ENCODE measurements around the gene MACROD2. TPM values are rescaled to one million over a fixed set of nuclear protein-coding genes. Genes with fewer than 3 reads are reported as not detected.
"Not testable (repeated sequence)": the region's sequence is repeated elsewhere in the genome, so short reads cannot be mapped to it uniquely, and the experiment has no call there.

Gene MACROD2
- total RNA-seq, 2 donors from 2014 or later, result not detected

DNA sequence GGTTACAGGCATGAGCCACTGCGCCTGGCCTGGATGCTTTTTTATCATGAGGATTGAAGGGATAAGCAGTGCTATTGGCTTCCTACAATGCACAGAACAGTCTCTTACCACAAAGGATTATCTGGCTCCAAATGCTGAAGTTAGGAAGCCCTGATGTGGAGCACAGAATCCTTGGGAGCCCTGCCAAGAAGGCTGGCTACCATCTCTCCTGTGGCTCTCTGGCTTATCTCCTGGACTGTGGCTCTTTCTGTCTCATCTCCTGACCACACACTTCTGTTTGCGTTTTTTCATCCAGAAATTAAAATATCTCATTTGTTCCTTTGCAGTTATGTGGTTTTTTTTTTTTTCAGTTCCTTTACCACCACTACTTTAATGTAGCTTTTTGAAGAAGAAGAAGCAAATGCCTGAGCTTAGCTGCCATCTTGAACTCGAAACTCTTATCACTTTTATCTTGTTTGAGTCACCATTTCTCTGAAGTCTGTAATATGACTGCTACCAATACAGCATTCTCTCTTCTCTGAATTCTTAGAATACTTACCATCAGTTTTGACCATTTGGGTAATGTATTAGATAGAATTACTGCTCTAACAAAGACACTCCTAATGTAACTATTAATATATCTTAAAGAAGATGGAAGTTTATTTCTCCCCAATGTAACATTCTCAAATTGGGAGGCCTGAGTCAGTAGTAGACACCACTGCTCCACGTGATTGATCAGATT is 1533.2 kb downstream of the MACROD2 start:
- Mint-ChIP-seq H3K9me3 (peaks cover 6 to 9% of the 10 kb centered on the region in 2 donors), H3K36me3 (ENCODE audit: insufficient read depth in 2 of 2) (no peaks in the 10 kb centered on the region), H3K4me3 (no peak overlapping the region), H3K27me3 (ENCODE audit: low read depth) (no peaks in the 10 kb centered on the region), H3K27ac (no peak overlapping the region), H3K4me1 (ENCODE audit: low read depth) (no peaks in the 10 kb centered on the region)
- DNase-seq (no peak), ATAC-seq (replicated peaks in 1 of 2) (no peak)

DNA sequence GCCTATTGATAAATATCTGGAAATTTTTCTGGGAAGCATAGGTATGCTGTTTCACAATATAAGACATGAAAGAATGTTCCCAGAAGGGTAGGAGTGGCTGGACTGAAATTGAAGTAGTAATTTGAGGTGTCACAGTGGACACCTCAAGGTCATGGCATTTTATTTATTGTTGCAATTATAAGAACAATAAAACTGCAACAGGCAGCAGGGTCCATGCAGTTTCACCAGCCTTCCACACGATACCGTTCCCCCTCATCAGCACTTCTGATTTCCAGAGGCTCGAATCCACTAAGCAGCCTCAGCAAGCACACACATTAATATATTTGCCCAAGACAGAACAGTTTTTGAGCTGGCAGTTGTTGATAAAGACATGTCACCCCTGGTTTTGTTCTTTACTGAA is 1540.5 kb downstream of the MACROD2 start:
- no peaks in the 10 kb centered on the region for H3K27me3 Mint-ChIP-seq (ENCODE audit: low read depth)
- DNase-seq (no peak), ATAC-seq (replicated peaks in 1 of 2) (no peak)
- H3K4me1 Mint-ChIP-seq (ENCODE audit: low read depth), result no peaks in the 10 kb centered on the region
- peaks cover 10 to 14% of the 10 kb centered on the region in 2 donors for H3K9me3 Mint-ChIP-seq
- H3K27ac Mint-ChIP-seq, result no peak overlapping the region
- H3K4me3 Mint-ChIP-seq, result no peak overlapping the region
- H3K36me3 Mint-ChIP-seq (ENCODE audit: insufficient read depth in 2 of 2), result no peaks in the 10 kb centered on the region

DNA sequence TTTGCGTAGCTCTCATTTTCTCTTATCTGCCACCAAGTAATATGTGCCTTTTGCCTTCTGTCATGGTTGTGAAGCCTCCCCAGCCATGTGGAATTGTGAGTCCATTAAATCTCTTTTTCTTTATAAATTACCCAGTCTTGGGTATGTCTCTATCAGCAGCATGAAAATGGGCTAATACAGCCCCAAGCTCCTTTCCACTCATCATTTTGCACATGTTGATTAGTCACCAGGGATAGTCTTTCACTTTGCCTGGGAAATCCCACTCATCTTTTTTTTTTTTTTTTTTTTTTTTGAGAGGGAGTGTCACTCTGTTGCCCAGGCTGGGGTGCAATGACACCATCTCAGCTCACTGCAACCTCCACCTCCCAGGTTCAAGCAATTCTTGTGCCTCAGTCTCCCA is 1541.9 kb downstream of the MACROD2 start:
- not testable (repeated sequence) for H3K27ac Mint-ChIP-seq; H3K27me3 Mint-ChIP-seq (ENCODE audit: low read depth); H3K4me1 Mint-ChIP-seq (ENCODE audit: low read depth); H3K36me3 Mint-ChIP-seq (ENCODE audit: insufficient read depth in 2 of 2); DNase-seq; H3K4me3 Mint-ChIP-seq; ATAC-seq (replicated peaks in 1 of 2)
- peaks cover 12 to 14% of the 10 kb centered on the region in 2 donors for H3K9me3 Mint-ChIP-seq

DNA sequence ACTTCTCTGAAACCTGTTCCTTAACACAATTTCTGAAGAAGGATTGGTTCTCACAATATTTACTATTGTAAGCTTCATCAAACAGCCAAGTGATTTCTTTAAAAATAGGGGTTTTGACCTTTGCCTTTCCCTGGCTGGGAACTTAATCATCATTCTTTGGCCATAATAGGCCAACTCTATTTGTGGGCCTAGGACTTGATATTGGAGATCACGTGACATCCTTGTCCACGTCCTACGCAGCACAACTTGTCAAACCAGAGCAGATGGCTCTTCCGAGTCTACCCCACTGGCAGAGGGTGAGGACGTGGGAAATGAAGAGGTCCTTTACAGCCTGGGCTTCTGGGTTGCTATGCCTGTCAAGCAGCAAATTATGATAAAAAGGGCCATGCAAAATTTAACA is 1547.3 kb downstream of the MACROD2 start:
- Mint-ChIP-seq H3K9me3 (peaks cover 17 to 22% of the 10 kb centered on the region in 2 donors), H3K4me3 (no peak overlapping the region), H3K4me1 (ENCODE audit: low read depth) (no peaks in the 10 kb centered on the region), H3K27ac (no peak overlapping the region), H3K36me3 (ENCODE audit: insufficient read depth in 2 of 2) (no peaks in the 10 kb centered on the region), H3K27me3 (ENCODE audit: low read depth) (no peaks in the 10 kb centered on the region)
- ATAC-seq (replicated peaks in 1 of 2) (no peak), DNase-seq (no peak)

DNA sequence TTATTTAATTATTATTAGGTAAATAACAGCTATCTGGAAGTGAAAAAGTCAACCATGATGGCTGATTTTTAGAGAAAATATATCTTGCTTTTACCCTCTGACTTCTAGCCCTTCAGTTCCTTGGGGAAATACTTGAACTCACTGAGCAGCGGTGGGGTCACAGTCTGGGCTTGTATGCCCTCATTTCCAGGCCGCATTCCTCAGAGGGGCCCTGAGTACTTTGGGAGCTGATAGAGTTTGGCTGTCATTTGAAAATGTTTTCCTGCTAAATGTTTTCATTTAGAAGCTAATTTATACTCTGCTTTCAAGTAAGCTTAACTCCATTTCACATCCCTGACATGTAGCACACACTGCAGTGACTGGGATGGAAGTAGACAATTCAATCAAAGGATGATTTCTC is 1549.4 kb downstream of the MACROD2 start:
- Mint-ChIP-seq H3K27me3 (ENCODE audit: low read depth) (no peaks in the 10 kb centered on the region), H3K9me3 (peaks cover 14 to 24% of the 10 kb centered on the region in 2 donors), H3K36me3 (ENCODE audit: insufficient read depth in 2 of 2) (peaks cover 0 to 1% of the 10 kb centered on the region in 2 donors), H3K27ac (no peak overlapping the region), H3K4me3 (no peak overlapping the region), H3K4me1 (ENCODE audit: low read depth) (no peaks in the 10 kb centered on the region)
- DNase-seq (no peak), ATAC-seq (replicated peaks in 1 of 2) (no peak)

DNA sequence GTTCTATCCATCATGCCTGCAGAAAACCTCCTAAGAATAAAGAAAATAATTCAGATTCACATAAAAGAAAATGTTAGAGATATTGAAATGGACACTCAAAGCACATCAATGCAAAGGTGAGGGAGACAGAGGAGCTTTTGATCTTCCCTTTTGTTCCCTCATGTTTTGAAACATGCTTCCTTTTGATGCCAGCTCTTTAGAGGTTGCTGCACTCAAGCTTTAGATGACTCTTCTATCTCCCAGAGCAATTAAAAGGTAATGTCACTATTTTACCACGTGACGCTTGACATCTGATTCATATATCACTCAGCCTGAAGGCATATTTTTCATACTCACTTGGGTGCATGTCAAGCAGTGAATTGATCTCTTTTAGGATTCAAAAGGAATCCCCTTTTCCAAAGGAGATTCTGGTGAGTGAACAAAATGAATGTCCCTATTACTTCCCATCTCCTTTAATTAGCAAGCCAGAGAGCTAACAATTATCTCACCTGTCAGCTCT is 1551.3 kb downstream of the MACROD2 start:
- Mint-ChIP-seq H3K36me3 (ENCODE audit: insufficient read depth in 2 of 2) (peaks cover 0 to 1% of the 10 kb centered on the region in 2 donors), H3K27me3 (ENCODE audit: low read depth) (no peaks in the 10 kb centered on the region), H3K9me3 (peaks cover 7 to 19% of the 10 kb centered on the region in 2 donors), H3K27ac (no peak overlapping the region), H3K4me1 (ENCODE audit: low read depth) (no peaks in the 10 kb centered on the region), H3K4me3 (no peak overlapping the region)
- ATAC-seq (replicated peaks in 1 of 2), result no peak
- no peak for DNase-seq

DNA sequence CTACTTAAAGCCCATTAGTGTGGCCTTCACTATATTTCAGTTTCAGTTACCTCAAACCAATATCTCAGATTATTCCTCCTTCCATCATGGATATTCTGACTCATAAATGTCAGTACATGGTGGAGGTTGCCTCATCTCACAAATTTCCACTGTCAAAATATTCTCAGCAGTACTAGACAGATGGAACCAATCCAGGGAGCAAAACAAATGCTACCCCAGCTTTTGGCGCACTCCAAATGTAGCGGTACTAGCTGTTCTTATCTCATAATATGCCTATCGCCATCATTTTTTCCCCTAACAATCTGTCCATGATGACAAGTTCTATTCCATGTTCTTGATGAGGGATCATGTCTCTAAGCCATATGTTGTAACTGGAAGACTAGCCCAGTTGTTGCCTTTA is 1551.8 kb downstream of the MACROD2 start:
- H3K4me3 Mint-ChIP-seq, result no peak overlapping the region
- no peak overlapping the region for H3K27ac Mint-ChIP-seq
- ATAC-seq (replicated peaks in 1 of 2) (no peak), DNase-seq (no peak)
- H3K4me1 Mint-ChIP-seq (ENCODE audit: low read depth), result no peaks in the 10 kb centered on the region
- H3K27me3 Mint-ChIP-seq (ENCODE audit: low read depth), result no peaks in the 10 kb centered on the region
- peaks cover 0 to 1% of the 10 kb centered on the region in 2 donors for H3K36me3 Mint-ChIP-seq (ENCODE audit: insufficient read depth in 2 of 2)
- H3K9me3 Mint-ChIP-seq, result peaks cover 7 to 18% of the 10 kb centered on the region in 2 donors

DNA sequence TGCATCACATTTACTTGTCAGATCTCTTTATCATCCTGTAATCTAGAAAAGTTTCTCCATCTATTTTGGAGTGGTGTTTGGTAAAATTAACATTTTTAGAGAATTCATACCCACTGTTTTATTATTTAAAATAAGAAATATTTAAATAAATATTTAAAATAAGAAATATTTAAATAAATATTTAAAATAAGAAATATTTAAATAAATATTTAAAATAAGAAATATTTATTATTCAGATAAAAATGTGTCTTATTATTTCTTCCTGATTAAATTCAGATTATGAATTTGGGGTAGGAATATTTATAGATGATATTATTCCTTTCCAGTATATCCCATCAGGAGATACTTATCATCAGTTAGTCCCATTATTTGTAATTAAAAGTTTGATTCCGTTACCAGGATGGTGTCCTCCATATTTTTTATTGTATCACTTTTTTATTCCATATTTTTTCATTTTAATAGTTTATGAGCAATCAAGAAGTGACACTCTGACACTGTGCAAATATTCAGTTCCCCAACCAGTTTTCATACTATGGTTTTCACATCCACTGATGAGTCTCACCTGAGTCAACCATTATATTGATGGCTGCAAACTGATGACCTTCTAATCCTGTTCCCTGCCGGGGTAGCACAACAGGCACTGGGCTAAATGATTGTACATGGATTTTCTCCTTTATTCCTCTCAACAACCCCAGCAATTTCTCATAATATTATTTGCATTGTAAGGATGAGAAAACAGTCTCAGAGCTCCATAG is 1555.0 kb downstream of the MACROD2 start:
- H3K4me1 Mint-ChIP-seq (ENCODE audit: low read depth), result no peaks in the 10 kb centered on the region
- ATAC-seq (replicated peaks in 1 of 2), result no peak
- no peak overlapping the region for H3K4me3 Mint-ChIP-seq
- peaks cover 1 to 3% of the 10 kb centered on the region in 2 donors for H3K36me3 Mint-ChIP-seq (ENCODE audit: insufficient read depth in 2 of 2)
- H3K9me3 Mint-ChIP-seq, result peaks cover 15 to 32% of the 10 kb centered on the region in 2 donors
- no peak for DNase-seq
- H3K27me3 Mint-ChIP-seq (ENCODE audit: low read depth), result no peaks in the 10 kb centered on the region
- H3K27ac Mint-ChIP-seq, result no peak overlapping the region

DNA sequence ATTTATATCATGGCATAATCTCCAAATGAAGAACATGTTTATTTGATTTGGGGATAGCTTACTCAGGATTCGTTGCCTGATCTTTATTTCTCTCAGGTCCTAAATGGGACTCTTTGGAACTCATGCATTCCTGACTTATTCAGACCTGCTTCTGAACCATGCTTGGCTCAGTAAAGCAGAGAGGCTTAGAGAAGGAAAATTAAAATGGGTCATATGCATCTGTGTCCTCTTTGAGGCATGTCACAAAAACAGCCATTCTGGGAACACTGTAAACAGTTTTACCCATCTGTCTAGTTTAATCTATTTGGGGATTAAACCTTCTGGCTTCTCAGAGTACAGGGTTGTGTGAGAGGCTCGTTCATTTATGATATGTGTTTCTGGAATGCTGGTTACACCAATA is 1560.6 kb downstream of the MACROD2 start:
- peaks cover 1 to 2% of the 10 kb centered on the region in 2 donors for H3K36me3 Mint-ChIP-seq (ENCODE audit: insufficient read depth in 2 of 2)
- ATAC-seq (replicated peaks in 1 of 2), result no peak
- no peak for DNase-seq
- no peak overlapping the region for H3K27ac Mint-ChIP-seq
- H3K4me3 Mint-ChIP-seq, result no peak overlapping the region
- H3K9me3 Mint-ChIP-seq, result peaks cover 7 to 19% of the 10 kb centered on the region in 2 donors
- H3K4me1 Mint-ChIP-seq (ENCODE audit: low read depth), result no peaks in the 10 kb centered on the region
- H3K27me3 Mint-ChIP-seq (ENCODE audit: low read depth), result no peaks in the 10 kb centered on the region

DNA sequence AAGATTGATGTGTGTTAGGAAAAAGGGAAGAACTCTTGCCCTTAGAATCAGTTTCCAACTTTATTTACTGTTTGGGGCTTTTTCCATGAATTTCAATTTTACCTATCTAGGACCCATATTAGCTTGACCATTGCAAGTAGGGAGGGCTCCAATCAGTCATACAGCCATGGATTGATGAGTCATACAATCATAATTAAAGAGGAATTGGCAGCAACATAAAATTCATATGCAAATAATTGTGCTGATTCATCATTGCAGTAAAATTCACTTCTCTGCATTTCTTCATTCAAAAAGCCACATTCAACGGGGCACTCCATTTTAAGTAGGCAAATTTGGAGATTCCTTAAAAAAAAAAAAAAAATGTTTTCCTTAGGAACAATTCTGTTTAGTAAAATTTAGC is 1561.6 kb downstream of the MACROD2 start:
- H3K27me3 Mint-ChIP-seq (ENCODE audit: low read depth), result no peaks in the 10 kb centered on the region
- H3K27ac Mint-ChIP-seq, result no peak overlapping the region
- DNase-seq (no peak), ATAC-seq (replicated peaks in 1 of 2) (no peak)
- no peak overlapping the region for H3K4me3 Mint-ChIP-seq
- H3K9me3 Mint-ChIP-seq, result peaks cover 9 to 19% of the 10 kb centered on the region in 2 donors
- H3K4me1 Mint-ChIP-seq (ENCODE audit: low read depth), result no peaks in the 10 kb centered on the region
- H3K36me3 Mint-ChIP-seq (ENCODE audit: insufficient read depth in 2 of 2), result peaks cover 1 to 2% of the 10 kb centered on the region in 2 donors

DNA sequence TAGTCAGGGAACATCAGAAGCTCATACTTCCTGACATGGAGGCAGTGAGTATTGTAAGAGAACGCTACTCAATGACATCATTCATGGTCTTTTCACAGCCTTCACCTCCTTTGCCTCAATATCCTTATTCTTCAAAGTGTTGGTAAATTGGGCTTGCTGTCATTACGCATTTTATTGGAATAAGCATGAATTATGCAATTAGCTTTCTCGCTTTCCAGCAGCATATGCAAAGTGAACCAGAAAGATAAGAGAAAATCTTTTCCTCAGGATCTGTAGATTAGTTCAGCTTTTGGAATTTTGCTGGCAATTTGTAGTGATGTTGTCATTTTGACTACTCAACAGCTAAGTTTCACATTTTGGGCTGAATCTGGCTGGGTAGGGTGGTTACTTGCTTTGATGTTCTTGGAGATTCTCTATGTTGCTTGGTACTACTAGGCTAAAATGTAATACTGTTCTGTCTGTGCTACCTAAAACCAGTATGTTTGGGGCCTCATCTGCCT is 1565.8 kb downstream of the MACROD2 start:
- no peak for ATAC-seq (replicated peaks in 1 of 2)
- H3K36me3 Mint-ChIP-seq (ENCODE audit: insufficient read depth in 2 of 2), result no peaks in the 10 kb centered on the region
- no peak overlapping the region for H3K4me3 Mint-ChIP-seq
- H3K4me1 Mint-ChIP-seq (ENCODE audit: low read depth), result no peaks in the 10 kb centered on the region
- no peaks in the 10 kb centered on the region for H3K27me3 Mint-ChIP-seq (ENCODE audit: low read depth)
- peaks cover 4 to 7% of the 10 kb centered on the region in 2 donors for H3K9me3 Mint-ChIP-seq
- no peak for DNase-seq
- no peak overlapping the region for H3K27ac Mint-ChIP-seq

DNA sequence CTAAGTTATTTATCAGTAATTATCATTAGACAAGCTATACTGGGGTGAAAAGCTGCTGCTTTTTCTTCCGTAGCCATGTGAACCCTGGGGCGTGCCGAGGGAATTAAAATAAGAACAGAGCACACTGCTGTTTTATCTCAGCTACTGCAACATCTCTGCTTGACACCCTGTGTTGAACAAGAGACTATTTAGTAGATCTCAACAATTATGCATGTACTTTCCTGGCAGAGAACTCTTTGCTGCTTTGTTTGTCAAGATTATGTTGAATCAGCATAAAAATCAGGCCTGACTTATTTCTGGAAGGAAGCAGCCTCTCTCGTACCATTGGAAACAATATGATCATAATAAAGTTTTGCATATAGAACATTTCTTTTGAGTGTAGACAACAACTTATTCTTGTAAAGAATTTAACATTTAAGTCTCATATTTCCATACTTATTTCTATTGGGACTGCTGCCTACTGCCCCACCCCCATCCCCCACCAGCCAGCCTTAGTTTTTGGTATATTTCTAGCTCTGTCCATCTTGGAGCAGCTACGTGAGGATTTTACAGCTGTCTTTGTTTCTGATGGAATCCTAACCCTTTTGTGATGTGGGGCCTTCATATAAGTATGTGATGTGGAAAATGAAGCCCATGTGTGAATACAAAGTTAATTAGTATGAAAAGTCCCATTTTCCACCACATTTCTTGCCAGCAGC is 1566.5 kb downstream of the MACROD2 start:
- Mint-ChIP-seq H3K27me3 (ENCODE audit: low read depth) (no peaks in the 10 kb centered on the region), H3K27ac (no peak overlapping the region), H3K4me1 (ENCODE audit: low read depth) (no peaks in the 10 kb centered on the region), H3K4me3 (no peak overlapping the region), H3K9me3 (peaks cover 4 to 7% of the 10 kb centered on the region in 2 donors), H3K36me3 (ENCODE audit: insufficient read depth in 2 of 2) (no peaks in the 10 kb centered on the region)
- ATAC-seq (replicated peaks in 1 of 2), result no peak
- no peak for DNase-seq

DNA sequence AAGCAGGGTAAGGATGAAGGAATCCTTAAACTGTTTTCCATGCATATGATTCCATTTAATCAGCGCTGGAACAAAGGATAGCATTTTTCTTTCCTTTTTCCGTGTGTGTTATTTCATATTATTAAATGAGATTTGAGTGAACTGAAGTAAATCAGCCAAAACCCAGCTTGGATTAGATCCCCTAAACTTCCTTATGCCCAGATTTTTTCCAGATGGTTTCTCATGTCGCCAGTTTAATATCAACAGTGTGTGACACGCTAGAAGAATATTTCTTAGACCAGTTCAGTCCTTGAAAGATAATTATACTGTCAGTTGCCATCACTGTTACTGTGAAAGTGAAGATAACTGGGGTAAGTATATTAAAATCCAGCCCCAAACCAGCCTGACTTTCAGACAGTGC is 1568.5 kb downstream of the MACROD2 start:
- no peak overlapping the region for H3K4me3 Mint-ChIP-seq
- H3K4me1 Mint-ChIP-seq (ENCODE audit: low read depth), result no peaks in the 10 kb centered on the region
- no peaks in the 10 kb centered on the region for H3K36me3 Mint-ChIP-seq (ENCODE audit: insufficient read depth in 2 of 2)
- no peaks in the 10 kb centered on the region for H3K27me3 Mint-ChIP-seq (ENCODE audit: low read depth)
- no peak for ATAC-seq (replicated peaks in 1 of 2)
- DNase-seq, result no peak
- peaks cover 7% of the 10 kb centered on the region in 2 donors for H3K9me3 Mint-ChIP-seq
- H3K27ac Mint-ChIP-seq, result no peak overlapping the region

Measured in activated T-cell treated with anti-CD3 and anti-CD28 coated beads, Interleukin-2, amount 50 U/mL, for 72 hours (primary cell).